K562 (cell line): Measurements from ENCODE around the gene GATAD2B. TPM values are rescaled to one million over a fixed set of nuclear protein-coding genes. Genes with fewer than 3 reads are reported as not detected.

Source experiments
- ADNP ChIP-seq: fragments of 200-800 bp; sonication (Bioruptor generic); IDR thresholded peaks from 2 replicates; pipeline ENCODE4 v1.6.1; 2016; ENCODE audit warnings: missing genetic modification characterization, missing compliant biosample characterization
- CEBPB ChIP-seq: fragments of 450-650 bp; IDR thresholded peaks from 2 replicates; pipeline ENCODE4 v1.6.1; 2016; ENCODE audit warnings: missing genetic modification characterization, missing compliant biosample characterization
- CREBBP ChIP-seq: IDR thresholded peaks from one replicate; pipeline ENCODE4 v1.6.1; 2012; ENCODE audit warnings: low read depth, mild to moderate bottlenecking, control low read depth, inconsistent platforms, low read length
- ETV1 ChIP-seq: fragments of 450-650 bp; conservative IDR thresholded peaks from 2 replicates; pipeline ENCODE4 v1.6.1; 2016; ENCODE audit warnings: missing genetic modification characterization, control low read depth, low read depth, missing compliant biosample characterization
- MEF2D ChIP-seq: conservative IDR thresholded peaks from 2 replicates; pipeline ENCODE4 v1.6.1; 2016; ENCODE audit warnings: low read depth, missing genetic modification characterization, missing compliant biosample characterization
- NBN ChIP-seq: fragments of 450-650 bp; IDR thresholded peaks from 2 replicates; pipeline ENCODE4 v1.6.1; 2016; ENCODE audit warnings: low read depth, mild to moderate bottlenecking
- NUFIP1 ChIP-seq: fragments of 450-650 bp; IDR thresholded peaks from 2 replicates; pipeline ENCODE4 v1.6.1; 2018; ENCODE audit not compliant: partially characterized antibody
- SPI1 ChIP-seq: IDR thresholded peaks from 2 replicates; pipeline ENCODE4 v1.6.1; 2011; ENCODE audit warnings: low read depth, low read length, control low read depth, borderline replicate concordance
- SRF ChIP-seq, 2 experiments: fragments of 250-450, 450-650 bp in 1 of 2; sonication (Bioruptor Pico) in 1 of 2; sonication (generic) in 1 of 2; formaldehyde crosslinking; IDR thresholded peaks; 2 replicates each; pipeline versions ENCODE4 v1.5.0 to v1.5.1; 2020 to 2022; ENCODE audit warnings: mild to moderate bottlenecking in 1 of 2, missing genetic modification reagents in 1 of 2
- TCF7L2 ChIP-seq: fragments of 150-350 bp; IDR thresholded peaks from 2 replicates; pipeline ENCODE4 v1.6.1; 2016; ENCODE audit warnings: low read depth, mild to moderate bottlenecking, low read length, moderate library complexity
- ZNF324 ChIP-seq: fragments of 250-450 bp; sonication (Bioruptor Pico); IDR thresholded peaks from 2 replicates; pipeline ENCODE4 v1.4.0; 2020; ENCODE audit warnings: mild to moderate bottlenecking
- polyA plus RNA-seq, 8 experiments: library from polyadenylated mRNA; depleted of rRNA in 4 of 8; stranded (reverse) in 5 of 8; unstranded in 3 of 8; fragments of >200 nt; fragmentation: Nextera tagmentation in 2 of 8; fragmentation: Illumina TruSeq in 1 of 8; extraction: Ambion mirVana in 2 of 8; extraction: Trizol in 1 of 8; gene quantifications; 2 replicates each; pipeline versions ENCODE4 v1.2.1 to v1.2.3, GENCODE V29; 2011 to 2014; ENCODE audit warnings: inconsistent platforms in 1 of 8, missing spikeins in 1 of 8
- total RNA-seq, 7 experiments: library from RNA; depleted of rRNA in 6 of 7; stranded (reverse); fragments of >200 nt in 6 of 7; fragmentation: Illumina TruSeq in 2 of 7; extraction: Trizol in 2 of 7; gene quantifications; 2 replicates each; pipeline versions ENCODE4 v1.2.1 to v1.2.3, GENCODE V29; 2011 to 2021; ENCODE audit warnings: low replicate concordance in 1 of 7
- TF ChIP-seq, protein P1 (sequence below): fragments of 250-450 bp; sonication (Bioruptor Pico); IDR thresholded peaks from 2 replicates; pipeline ENCODE4 v1.8.0; 2022; ENCODE audit warnings: moderate library complexity, mild to moderate bottlenecking, inconsistent platforms
- TF ChIP-seq, protein P2 (sequence below): fragments of 250-450 bp; sonication (Bioruptor Pico); IDR thresholded peaks from 2 replicates; pipeline ENCODE4 v1.5.0; 2021; ENCODE audit warnings: mild to moderate bottlenecking, moderate library complexity
- TF ChIP-seq, protein P3 (sequence below): fragments of 450-650 bp; formaldehyde crosslinking; IDR thresholded peaks from 2 replicates; pipeline ENCODE4 v1.4.0; 2022; ENCODE audit warnings: mild to moderate bottlenecking, moderate library complexity
- TF ChIP-seq, protein P4 (sequence below): fragments of 450-650 bp; IDR thresholded peaks from 2 replicates; pipeline ENCODE4 v1.6.1; 2016; ENCODE audit warnings: low read depth

The GATAD2B gene
- total and polyA plus RNA-seq, 9 of the 15 experiments (the other 6 are each of a cell fraction or from before 2014, with no cell fraction given), result 1.5 to 40.2 (median 4.9) TPM

DNA sequence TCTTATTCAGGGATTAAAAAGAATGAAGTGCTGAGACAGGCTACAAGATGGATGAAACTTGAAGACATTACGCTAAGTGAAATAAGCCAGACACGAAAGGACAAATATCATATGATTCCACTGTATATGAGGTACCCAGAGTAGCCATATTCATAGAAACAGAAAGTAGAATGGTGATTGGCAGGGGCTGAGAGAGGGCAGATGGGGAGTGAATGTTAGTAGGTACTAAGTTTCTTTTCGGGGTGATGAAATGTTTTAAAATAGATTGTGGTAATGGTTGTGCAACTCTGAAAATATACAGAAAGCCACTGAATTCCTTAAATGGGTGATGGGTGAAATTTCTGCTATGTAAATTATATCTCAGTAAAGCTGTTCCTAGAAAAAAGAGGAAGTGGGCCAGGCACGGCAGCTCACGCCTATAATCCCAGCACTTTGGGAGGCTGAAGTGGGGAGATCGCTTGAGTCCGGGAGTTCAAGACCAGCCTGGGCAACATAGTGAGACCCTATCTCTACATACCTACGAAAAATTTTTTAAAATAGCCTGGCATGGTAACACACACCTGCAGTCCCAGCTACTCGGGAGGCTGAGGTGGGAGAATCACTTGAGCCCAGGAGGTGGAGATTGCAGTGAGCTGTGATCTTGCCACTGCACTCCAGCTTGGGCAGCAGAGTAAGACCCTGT is 131.7 kb downstream of the GATAD2B start (continued):
- peak; percentile 94 for TF ChIP-seq MEF2D (tag)
- TF ChIP-seq, protein P1, sequence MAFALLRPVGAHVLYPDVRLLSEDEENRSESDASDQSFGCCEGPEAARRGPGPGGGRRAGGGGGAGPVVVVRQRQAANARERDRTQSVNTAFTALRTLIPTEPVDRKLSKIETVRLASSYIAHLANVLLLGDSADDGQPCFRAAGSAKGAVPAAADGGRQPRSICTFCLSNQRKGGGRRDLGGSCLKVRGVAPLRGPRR (CRISPR knock-in tag), result no peak
- TF ChIP-seq NUFIP1, result no peak
- peak; percentile 97 for TF ChIP-seq CEBPB
- 0 out of 2 replicates have a peak, but pooled peaks have one; percentile 18 for TF ChIP-seq NBN
- TF ChIP-seq ETV1 (tag), result no peak
- TF ChIP-seq, protein P2, sequence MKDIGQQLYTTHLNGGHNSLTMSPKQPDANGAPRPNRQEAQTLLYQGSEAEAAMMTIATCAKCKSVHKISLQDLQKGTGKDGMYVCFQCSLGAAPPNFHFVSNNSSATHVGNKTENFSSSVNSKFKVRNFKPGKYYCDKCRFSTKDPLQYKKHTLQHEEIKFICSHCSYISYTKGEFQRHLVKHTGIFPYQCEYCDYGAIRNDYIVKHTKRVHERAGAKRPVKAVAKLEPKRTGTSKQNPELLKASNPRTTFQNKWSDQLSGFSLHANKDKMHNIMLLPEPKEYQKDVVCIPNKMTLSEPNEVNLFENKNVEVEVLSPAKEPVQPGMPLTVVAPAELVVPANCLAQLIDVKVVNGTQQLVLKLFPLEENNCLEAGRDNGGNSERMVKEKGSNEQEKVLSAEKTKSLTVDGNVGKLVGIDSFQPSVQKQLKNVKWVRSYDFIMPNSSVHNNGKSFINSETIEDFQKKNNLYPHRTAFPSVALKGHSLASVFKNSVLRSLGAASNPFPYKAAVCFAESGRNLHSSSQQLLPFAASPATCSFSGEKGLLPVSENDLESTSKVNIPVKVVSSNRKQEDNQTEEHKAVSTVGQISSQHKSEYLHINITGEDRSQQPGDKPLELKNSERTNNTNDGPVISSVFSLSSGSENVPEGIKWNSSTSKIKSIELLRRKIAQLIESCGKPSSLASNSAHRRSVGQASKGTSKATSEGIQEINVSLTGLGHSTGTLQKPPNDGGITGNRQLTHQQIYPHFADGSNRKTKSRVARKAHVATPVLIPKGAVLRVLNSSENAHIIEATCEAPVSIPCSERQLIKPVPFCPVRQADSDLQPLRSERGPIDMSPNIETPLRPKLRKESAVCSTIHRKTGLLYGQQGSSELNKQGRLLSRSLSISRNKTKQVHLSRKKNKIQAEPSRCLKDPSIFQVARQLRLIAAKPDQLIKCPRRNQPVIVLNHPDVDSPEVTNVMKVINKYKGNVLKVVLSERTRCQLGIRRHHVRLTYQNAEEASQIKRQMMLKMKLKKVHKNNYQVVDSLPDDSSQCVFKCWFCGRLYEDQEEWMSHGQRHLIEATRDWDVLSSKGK (CRISPR knock-in tag), result no peak
- TF ChIP-seq SPI1, result peak; percentile 99
- peak in 1 of 2 experiments; percentile 63; a peak in 1 of 4 replicates for TF ChIP-seq SRF (CRISPR knock-in tag; IDR thresholded peaks at IDR 0.05)
- TF ChIP-seq, protein P3, sequence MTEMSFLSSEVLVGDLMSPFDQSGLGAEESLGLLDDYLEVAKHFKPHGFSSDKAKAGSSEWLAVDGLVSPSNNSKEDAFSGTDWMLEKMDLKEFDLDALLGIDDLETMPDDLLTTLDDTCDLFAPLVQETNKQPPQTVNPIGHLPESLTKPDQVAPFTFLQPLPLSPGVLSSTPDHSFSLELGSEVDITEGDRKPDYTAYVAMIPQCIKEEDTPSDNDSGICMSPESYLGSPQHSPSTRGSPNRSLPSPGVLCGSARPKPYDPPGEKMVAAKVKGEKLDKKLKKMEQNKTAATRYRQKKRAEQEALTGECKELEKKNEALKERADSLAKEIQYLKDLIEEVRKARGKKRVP (CRISPR knock-in tag), result no peak; the same call in 1 of the 2 replicates
- no peak for TF ChIP-seq ZNF324 (CRISPR knock-in tag)
- TF ChIP-seq CREBBP, result no peak
- TF ChIP-seq, protein P4, sequence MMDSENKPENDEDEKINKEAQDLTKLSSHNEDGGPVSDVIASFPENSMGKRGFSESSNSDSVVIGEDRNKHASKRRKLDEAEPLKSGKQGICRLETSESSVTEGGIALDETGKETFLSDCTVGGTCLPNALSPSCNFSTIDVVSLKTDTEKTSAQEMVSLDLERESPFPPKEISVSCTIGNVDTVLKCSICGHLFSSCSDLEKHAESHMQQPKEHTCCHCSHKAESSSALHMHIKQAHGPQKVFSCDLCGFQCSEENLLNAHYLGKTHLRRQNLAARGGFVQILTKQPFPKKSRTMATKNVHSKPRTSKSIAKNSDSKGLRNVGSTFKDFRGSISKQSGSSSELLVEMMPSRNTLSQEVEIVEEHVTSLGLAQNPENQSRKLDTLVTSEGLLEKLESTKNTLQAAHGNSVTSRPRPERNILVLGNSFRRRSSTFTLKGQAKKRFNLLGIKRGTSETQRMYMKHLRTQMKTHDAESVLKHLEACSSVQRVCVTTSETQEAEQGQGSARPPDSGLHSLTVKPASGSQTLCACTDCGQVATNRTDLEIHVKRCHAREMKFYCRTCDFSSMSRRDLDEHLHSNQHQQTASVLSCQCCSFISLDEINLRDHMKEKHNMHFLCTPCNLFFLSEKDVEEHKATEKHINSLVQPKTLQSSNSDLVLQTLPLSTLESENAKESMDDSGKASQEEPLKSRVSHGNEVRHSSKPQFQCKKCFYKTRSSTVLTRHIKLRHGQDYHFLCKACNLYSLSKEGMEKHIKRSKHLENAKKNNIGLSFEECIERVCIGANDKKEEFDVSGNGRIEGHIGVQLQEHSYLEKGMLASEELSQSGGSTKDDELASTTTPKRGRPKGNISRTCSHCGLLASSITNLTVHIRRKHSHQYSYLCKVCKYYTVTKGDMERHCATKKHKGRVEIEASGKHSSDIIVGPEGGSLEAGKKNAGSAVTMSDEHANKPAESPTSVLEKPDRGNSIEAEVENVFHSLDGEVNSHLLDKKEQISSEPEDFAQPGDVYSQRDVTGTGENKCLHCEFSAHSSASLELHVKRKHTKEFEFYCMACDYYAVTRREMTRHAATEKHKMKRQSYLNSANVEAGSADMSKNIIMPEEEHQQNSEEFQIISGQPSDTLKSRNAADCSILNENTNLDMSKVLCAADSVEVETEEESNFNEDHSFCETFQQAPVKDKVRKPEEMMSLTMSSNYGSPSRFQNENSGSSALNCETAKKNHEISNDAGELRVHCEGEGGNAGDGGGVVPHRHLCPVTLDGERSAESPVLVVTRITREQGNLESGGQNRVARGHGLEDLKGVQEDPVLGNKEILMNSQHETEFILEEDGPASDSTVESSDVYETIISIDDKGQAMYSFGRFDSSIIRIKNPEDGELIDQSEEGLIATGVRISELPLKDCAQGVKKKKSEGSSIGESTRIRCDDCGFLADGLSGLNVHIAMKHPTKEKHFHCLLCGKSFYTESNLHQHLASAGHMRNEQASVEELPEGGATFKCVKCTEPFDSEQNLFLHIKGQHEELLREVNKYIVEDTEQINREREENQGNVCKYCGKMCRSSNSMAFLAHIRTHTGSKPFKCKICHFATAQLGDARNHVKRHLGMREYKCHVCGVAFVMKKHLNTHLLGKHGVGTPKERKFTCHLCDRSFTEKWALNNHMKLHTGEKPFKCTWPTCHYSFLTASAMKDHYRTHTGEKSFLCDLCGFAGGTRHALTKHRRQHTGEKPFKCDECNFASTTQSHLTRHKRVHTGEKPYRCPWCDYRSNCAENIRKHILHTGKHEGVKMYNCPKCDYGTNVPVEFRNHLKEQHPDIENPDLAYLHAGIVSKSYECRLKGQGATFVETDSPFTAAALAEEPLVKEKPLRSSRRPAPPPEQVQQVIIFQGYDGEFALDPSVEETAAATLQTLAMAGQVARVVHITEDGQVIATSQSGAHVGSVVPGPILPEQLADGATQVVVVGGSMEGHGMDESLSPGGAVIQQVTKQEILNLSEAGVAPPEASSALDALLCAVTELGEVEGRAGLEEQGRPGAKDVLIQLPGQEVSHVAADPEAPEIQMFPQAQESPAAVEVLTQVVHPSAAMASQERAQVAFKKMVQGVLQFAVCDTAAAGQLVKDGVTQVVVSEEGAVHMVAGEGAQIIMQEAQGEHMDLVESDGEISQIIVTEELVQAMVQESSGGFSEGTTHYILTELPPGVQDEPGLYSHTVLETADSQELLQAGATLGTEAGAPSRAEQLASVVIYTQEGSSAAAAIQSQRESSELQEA, result no peak
- peak; percentile 94 for TF ChIP-seq ADNP (tag)
- no peak for TF ChIP-seq TCF7L2
